Thoracic aorta (tissue), 2 donors: ENCODE data around the gene SLC48A1. TPM values are rescaled to one million over a fixed set of nuclear protein-coding genes. Genes with fewer than 3 reads are reported as not detected.

Experiments used
- ATAC-seq: fragments of 150-250 bp; one replicate; pipeline ENCODE4 v1.8.0; 2017; ENCODE audit warnings: low read depth; ENCODE audit not compliant: insufficient number of reproducible peaks, low FRiP score
- DNase-seq: peaks from one replicate; pipeline ENCODE4 v3.0.0-alpha.2; 2020; ENCODE audit warnings: low spot score
- H3K27ac ChIP-seq, 2 donors: fragments of 200-600 bp; sonication (generic); 1 replicate in 1 of 2; 2 replicates in 1 of 2; pipeline ENCODE4 v1.5.1; 2016; ENCODE audit warnings: mild to moderate bottlenecking in 2 of 2, moderate library complexity in 2 of 2
- H3K27me3 ChIP-seq: fragments of 200-600 bp; sonication (generic); replicated peaks from 2 replicates; pipeline ENCODE4 v1.6.0; 2016; ENCODE audit warnings: mild to moderate bottlenecking; ENCODE audit not compliant: insufficient read depth
- H3K36me3 ChIP-seq: fragments of 200-600 bp; sonication (generic); one replicate; pipeline ENCODE4 v1.5.1; 2016
- H3K4me1 ChIP-seq, 2 donors: fragments of 200-600 bp; sonication (generic); 1 replicate in 1 of 2; 2 replicates in 1 of 2; pipeline versions ENCODE4 v1.5.1 to v1.6.0; 2016; ENCODE audit warnings: low read depth in 2 of 2, mild to moderate bottlenecking in 1 of 2; ENCODE audit not compliant: control insufficient read depth in 1 of 2
- H3K4me3 ChIP-seq: fragments of 200-600 bp; sonication (generic); 2 replicates; pipeline ENCODE4 v1.5.1; 2016; ENCODE audit warnings: mild to moderate bottlenecking
- H3K9me3 ChIP-seq: fragments of 200-600 bp; sonication (generic); 2 replicates; pipeline ENCODE4 v1.5.1; 2016
- total RNA-seq, 2 donors: library from RNA; depleted of rRNA; stranded (reverse); fragments of >200 nt; gene quantifications; one replicate each; pipeline versions ENCODE4 v1.1.0 to v1.2.3, GENCODE V29; 2016
- TF ChIP-seq, protein P1 (sequence below): fragments of 200-600 bp; sonication (generic); IDR thresholded peaks from one replicate; pipeline ENCODE4 v1.5.1; 2019; ENCODE audit warnings: antibody characterized with exemption

SLC48A1 gene
- total RNA-seq, 2 donors from 2014 or later, result 60.5 to 107 TPM

DNA sequence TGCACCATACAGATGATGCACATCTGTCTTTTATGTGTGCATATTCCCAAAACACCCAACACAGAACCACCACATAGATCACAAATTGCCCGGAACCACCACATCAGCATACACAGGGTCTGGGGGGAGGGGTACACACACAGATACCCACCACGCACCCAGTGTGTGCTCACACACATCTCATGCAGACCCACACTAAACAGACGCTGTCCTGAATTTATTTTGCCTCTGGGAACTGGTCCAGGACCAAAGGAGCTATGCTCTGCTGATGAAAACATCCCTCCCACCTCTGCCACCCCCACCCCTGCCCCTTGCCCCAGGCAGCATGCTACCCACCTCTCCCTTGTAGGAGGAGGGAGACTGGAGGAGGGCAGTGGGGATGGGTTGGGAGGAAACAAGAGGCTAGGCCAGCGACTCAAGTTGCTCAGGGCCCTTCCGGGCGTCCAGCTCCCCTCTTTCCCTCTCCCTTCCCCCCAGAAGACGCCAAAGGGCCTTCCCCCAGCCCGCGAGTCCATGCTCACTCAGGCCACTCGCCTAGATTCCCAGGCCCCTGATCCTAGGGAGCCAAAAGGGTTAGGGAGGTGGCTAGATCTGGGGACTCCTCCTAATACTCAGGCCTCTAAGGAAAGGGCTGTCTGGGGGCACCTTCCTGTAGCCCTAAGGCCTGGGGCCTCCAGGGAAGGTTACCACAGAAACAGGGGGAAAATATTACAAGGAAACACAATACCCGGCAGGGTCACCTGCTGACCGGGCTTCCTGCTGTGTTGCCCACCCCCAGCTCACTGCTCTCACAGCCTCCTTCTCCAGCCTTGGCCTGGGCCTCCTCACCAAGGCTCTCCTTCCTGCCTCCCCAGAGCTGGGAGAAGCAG, 43.6 kb downstream of the SLC48A1 start:
- DNase-seq, result no peak
- H3K27ac ChIP-seq, result peak overlapping the region; percentile 98 to 99
- no peaks in the 10 kb centered on the region for H3K9me3 ChIP-seq
- no peaks in the 10 kb centered on the region for H3K27me3 ChIP-seq
- no peak for ATAC-seq
- TF ChIP-seq, protein P1, sequence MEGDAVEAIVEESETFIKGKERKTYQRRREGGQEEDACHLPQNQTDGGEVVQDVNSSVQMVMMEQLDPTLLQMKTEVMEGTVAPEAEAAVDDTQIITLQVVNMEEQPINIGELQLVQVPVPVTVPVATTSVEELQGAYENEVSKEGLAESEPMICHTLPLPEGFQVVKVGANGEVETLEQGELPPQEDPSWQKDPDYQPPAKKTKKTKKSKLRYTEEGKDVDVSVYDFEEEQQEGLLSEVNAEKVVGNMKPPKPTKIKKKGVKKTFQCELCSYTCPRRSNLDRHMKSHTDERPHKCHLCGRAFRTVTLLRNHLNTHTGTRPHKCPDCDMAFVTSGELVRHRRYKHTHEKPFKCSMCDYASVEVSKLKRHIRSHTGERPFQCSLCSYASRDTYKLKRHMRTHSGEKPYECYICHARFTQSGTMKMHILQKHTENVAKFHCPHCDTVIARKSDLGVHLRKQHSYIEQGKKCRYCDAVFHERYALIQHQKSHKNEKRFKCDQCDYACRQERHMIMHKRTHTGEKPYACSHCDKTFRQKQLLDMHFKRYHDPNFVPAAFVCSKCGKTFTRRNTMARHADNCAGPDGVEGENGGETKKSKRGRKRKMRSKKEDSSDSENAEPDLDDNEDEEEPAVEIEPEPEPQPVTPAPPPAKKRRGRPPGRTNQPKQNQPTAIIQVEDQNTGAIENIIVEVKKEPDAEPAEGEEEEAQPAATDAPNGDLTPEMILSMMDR, result no peak
- H3K4me3 ChIP-seq, result peak overlapping the region; percentile 90
- no peaks in the 10 kb centered on the region for H3K36me3 ChIP-seq
- H3K4me1 ChIP-seq, result peaks cover 60 to 79% of the 10 kb centered on the region in 2 donors

DNA sequence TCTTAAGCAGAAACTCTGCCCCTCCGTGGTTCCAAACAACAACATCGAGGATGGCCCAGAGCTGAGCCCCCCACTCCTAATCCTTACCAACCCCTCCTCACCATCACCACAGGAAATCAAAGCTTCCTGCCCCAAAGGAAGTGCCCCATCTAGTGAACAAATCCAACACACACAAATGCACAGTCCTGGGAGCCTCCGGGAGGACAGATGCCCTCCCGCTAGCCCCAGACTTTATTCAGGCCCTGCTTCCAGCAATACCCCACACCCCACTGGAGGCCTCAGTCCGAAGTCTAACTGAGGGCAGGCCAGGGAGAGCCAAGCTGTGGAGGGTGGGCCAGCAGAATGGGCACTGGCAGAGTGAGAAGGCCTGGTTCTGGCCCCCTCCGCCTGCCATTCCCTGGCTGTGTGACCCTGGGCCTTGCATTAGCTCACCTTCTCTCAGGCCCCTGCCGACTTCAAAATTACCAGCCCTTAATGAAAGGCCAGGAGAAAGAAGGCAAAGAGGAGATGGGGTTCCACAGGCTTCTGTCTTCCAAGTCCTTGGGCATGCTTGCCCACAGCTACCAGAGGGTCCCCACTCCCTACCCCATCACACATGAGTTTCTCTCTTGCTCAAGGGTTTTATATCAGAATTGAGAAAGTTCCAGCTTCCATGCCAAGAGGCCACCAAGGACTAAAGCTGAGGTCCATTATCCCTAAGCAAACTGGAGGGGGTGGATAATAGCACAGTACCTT, 44.4 kb downstream of the SLC48A1 start:
- Histone ChIP-seq H3K27me3 (no peaks in the 10 kb centered on the region), H3K27ac (peak overlapping the region; percentile 98 to 99), H3K36me3 (no peaks in the 10 kb centered on the region), H3K9me3 (no peaks in the 10 kb centered on the region), H3K4me1 (peaks cover 66 to 79% of the 10 kb centered on the region in 2 donors), H3K4me3 (peak overlapping the region; percentile 90)
- DNase-seq, result no peak
- no peak for ATAC-seq
- TF ChIP-seq, protein P1, result no peak

DNA sequence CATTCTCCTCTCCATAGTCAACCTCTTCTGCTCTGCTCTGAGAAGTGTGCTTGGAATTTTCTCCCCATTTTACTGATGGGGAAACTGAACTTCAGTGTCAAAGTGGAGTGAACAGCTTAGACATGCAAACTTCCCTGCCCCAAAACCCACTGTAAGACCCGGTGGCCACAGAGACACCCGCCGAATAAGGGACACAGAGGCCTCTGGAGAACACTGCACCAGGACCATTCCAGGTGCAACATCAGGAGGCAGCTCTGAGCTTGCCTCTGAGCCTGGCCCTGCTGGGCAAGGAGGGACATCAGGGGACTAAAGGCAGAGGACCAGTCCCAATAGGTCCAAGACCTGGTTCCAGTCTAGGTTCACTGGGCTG, 45.0 kb downstream of the SLC48A1 start:
- no peaks in the 10 kb centered on the region for H3K36me3 ChIP-seq
- H3K27me3 ChIP-seq, result no peaks in the 10 kb centered on the region
- no peaks in the 10 kb centered on the region for H3K9me3 ChIP-seq
- peak overlapping the region; percentile 90 for H3K4me3 ChIP-seq
- no peak for ATAC-seq
- TF ChIP-seq, protein P1, result no peak
- peaks cover 71 to 81% of the 10 kb centered on the region in 2 donors for H3K4me1 ChIP-seq
- DNase-seq, result no peak
- H3K27ac ChIP-seq, result peak overlapping the region; percentile 98 to 99

DNA sequence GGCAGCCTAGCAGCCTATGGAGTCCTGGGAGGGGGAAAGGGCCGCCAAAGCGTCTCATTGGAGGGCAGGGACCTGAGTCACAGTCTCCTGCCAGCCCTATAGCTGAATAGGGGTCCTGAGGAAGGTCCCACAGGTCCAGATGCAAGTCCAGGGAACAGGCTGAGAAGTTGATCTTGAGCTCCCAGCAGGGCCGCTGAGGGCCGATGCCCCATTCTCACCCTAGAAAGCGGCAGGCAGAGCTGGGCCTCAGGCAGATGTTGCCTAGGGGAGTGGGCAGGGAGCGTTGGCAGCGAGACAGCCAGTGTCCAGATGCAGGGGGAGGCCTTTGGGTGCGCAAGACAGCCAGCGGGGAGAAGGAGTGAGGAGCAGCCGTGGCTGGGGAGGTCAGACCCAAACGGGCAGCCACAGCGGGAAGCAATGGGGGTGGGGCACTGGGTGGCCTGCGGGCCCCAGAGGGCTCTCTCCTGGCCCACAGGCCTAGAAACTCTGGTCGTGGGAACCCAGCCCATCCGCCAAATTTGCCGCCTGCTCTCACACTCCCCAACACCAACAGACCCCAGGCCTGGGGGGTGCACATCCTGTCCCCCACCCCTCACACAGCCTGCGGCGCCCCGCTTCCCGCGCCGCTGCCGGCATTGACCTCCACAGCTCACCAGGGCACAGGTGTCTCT, 45.6 kb downstream of the SLC48A1 start:
- no peaks in the 10 kb centered on the region for H3K27me3 ChIP-seq
- H3K4me1 ChIP-seq, result peaks cover 70 to 81% of the 10 kb centered on the region in 2 donors
- TF ChIP-seq, protein P1, result no peak
- DNase-seq (no peak), ATAC-seq (no peak)
- H3K4me3 ChIP-seq, result peak overlapping the region; percentile 90
- no peaks in the 10 kb centered on the region for H3K9me3 ChIP-seq
- H3K27ac ChIP-seq, result peak overlapping the region; percentile 98 to 99
- no peaks in the 10 kb centered on the region for H3K36me3 ChIP-seq
